Measurements from ENCODE around the gene CHST9.
"Not testable (repeated sequence)": the region's sequence is repeated elsewhere in the genome, so short reads cannot be mapped to it uniquely, and the experiment has no call there.

Gene CHST9

GRCh38 chr18:26928670-26929313 lies 256.3 kb downstream of the CHST9 start:
- TF ChIP-seq ZNF274 (IDR thresholded peaks at IDR 0.05; ENCODE audit: low read depth, low read length), result no peak

GRCh38 chr18:26927822-26928221 lies 257.3 kb downstream of the CHST9 start:
- H3K4me3 ChIP-seq (ENCODE audit: low read length), result not testable (repeated sequence)

More at GRCh38 chr18:26928670-26929313, 256.3 kb downstream of the CHST9 start:
- no peak overlapping the region for H3K4me3 ChIP-seq (ENCODE audit: low read length)

- no peak for TF ChIP-seq ZNF274 (IDR thresholded peaks at IDR 0.05; ENCODE audit: low read depth, low read length)
- H3K4me3 ChIP-seq (ENCODE audit: low read length), result no peak overlapping the region
Measured at GRCh38 chr18:26926066-26926675, 258.9 kb downstream of the CHST9 start.

- TF ChIP-seq ZNF274 (IDR thresholded peaks at IDR 0.05; ENCODE audit: low read depth, low read length), result no peak
- no peak overlapping the region for H3K4me3 ChIP-seq (ENCODE audit: low read length)
Measured at GRCh38 chr18:26925313-26925712, 259.8 kb downstream of the CHST9 start.

GRCh38 chr18:26922313-26922712 lies 262.8 kb downstream of the CHST9 start:
- H3K4me3 ChIP-seq (ENCODE audit: low read length), result no peak overlapping the region
- no peak for TF ChIP-seq ZNF274 (IDR thresholded peaks at IDR 0.05; ENCODE audit: low read depth, low read length)

- H3K4me3 ChIP-seq (ENCODE audit: low read length), result no peak overlapping the region
- TF ChIP-seq ZNF274 (IDR thresholded peaks at IDR 0.05; ENCODE audit: low read depth, low read length), result no peak
Measured at GRCh38 chr18:26920644-26921043, 264.5 kb downstream of the CHST9 start.

- no peak overlapping the region for H3K4me3 ChIP-seq (ENCODE audit: low read length)
- TF ChIP-seq ZNF274 (IDR thresholded peaks at IDR 0.05; ENCODE audit: low read depth, low read length), result no peak
Measured at GRCh38 chr18:26919627-26920026, 265.5 kb downstream of the CHST9 start.

GRCh38 chr18:26919201-26919600 lies 265.9 kb downstream of the CHST9 start:
- no peak for TF ChIP-seq ZNF274 (IDR thresholded peaks at IDR 0.05; ENCODE audit: low read depth, low read length)
- H3K4me3 ChIP-seq (ENCODE audit: low read length), result no peak overlapping the region

- H3K4me3 ChIP-seq (ENCODE audit: low read length), result no peak overlapping the region
- no peak for TF ChIP-seq ZNF274 (IDR thresholded peaks at IDR 0.05; ENCODE audit: low read depth, low read length)
Measured at GRCh38 chr18:26911840-26912239, 273.3 kb downstream of the CHST9 start.

- H3K4me3 ChIP-seq (ENCODE audit: low read length), result no peak overlapping the region
- TF ChIP-seq ZNF274 (IDR thresholded peaks at IDR 0.05; ENCODE audit: low read depth, low read length), result no peak
Measured at GRCh38 chr18:26909599-26910290, 275.4 kb downstream of the CHST9 start.

- TF ChIP-seq ZNF274 (IDR thresholded peaks at IDR 0.05; ENCODE audit: low read depth, low read length), result no peak
- H3K4me3 ChIP-seq (ENCODE audit: low read length), result no peak overlapping the region
Measured at GRCh38 chr18:26908906-26909305, 276.2 kb downstream of the CHST9 start.

- TF ChIP-seq ZNF274 (IDR thresholded peaks at IDR 0.05; ENCODE audit: low read depth, low read length), result no peak
- H3K4me3 ChIP-seq (ENCODE audit: low read length), result no peak overlapping the region
Measured at GRCh38 chr18:26902291-26902690, 282.8 kb downstream of the CHST9 start.

GRCh38 chr18:26901020-26901419 lies 284.1 kb downstream of the CHST9 start:
- no peak for TF ChIP-seq ZNF274 (IDR thresholded peaks at IDR 0.05; ENCODE audit: low read depth, low read length)
- no peak overlapping the region for H3K4me3 ChIP-seq (ENCODE audit: low read length)

- H3K4me3 ChIP-seq (ENCODE audit: low read length), result no peak overlapping the region
- no peak for TF ChIP-seq ZNF274 (IDR thresholded peaks at IDR 0.05; ENCODE audit: low read depth, low read length)
Measured at GRCh38 chr18:26894426-26894825, 290.7 kb downstream of the CHST9 start.

- H3K4me3 ChIP-seq (ENCODE audit: low read length), result no peak overlapping the region
- TF ChIP-seq ZNF274 (IDR thresholded peaks at IDR 0.05; ENCODE audit: low read depth, low read length), result no peak
Measured at GRCh38 chr18:26893996-26894395, 291.1 kb downstream of the CHST9 start.
